ENCODE data around the gene C12orf60. TPM values are rescaled to one million over a fixed set of nuclear protein-coding genes. Genes with fewer than 3 reads are reported as not detected.

C12orf60 gene
- total and polyA plus RNA-seq, 2 of the 8 experiments (the other 6 are each of a cell fraction or from before 2014, with no cell fraction given): 1.2 to 1.5 TPM

DNA sequence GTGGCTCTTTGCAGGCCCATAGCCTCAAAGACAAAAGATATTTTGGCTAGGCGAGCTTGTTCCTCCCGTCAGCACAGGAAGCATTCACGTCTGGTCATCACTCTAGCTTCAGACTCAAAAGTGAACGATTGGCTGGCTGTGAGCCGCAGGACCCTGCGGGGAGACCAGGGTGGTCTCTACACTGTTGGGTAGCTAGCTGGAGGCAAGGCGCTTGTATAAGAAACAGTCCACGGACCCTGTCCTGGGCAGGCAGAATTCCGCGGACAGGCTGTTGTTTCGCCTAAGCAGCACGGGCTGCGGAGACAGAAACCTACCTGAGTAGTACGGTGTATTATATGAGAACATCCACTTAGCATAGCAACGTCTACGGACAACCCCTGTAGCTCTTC is 29.8 kb upstream of the C12orf60 start:
- H3K18ac ChIP-seq (ENCODE audit: extremely low read depth, low read length): peak overlapping the region; percentile 89
- H4K5ac ChIP-seq (ENCODE audit: insufficient read length, low read depth, low read length): peak overlapping the region; percentile 11
- ChIA-PET POLR2A (ENCODE audit: partially characterized antibody) (interaction anchor here (0.7 to 7.3 kb wide), 20 partner anchors 8 to 227 kb away, joined by 3 to 136 read pairs (median 6); partner anchors contain the start of genes C12orf60, GUCY2C and WBP11), CTCF (ENCODE audit: partially characterized antibody) (interaction anchor here (0.8 to 4.6 kb wide), 7 partner anchors 8 to 108 kb away, joined by 3 to 24 read pairs (median 3); no protein-coding TSS in a partner anchor)
- peak overlapping the region; percentile 90; the same call in 1 of the 2 replicates for H2BK15ac ChIP-seq (ENCODE audit: low read length)
- H2BK5ac ChIP-seq (ENCODE audit: low read depth, low read length): peak overlapping the region; percentile 91; the same call in 1 of the 2 replicates
- H4K91ac ChIP-seq (replicated peaks; ENCODE audit: insufficient read length, low read length): peak overlapping the region; percentile 70
- no peaks in the 10 kb centered on the region for H3K9me3 ChIP-seq (ENCODE audit: insufficient read depth in 2 of 2, low read depth in 1 of 2, low read length in 1 of 2)
- 70% methylated on average over 16 of the region's 16 CpGs; no CpG with 5 or more reads in 1 of the 2 experiments for WGBS, 2 experiments (ENCODE audit: extremely low coverage in 1 of 2, insufficient coverage in 1 of 2, insufficient read length in 1 of 2, insufficient replicate concordance in 2 of 2, low coverage in 1 of 2, low lambda C conversion rate in 2 of 2, missing lambda C conversion rate in 1 of 2)
- H3K23ac ChIP-seq (ENCODE audit: insufficient read length): no peak overlapping the region
- peaks cover 0 to 19% of the 10 kb centered on the region in 2 experiments; a peak in 2 of 4 replicates for H3K79me2 ChIP-seq (ENCODE audit: control insufficient read depth in 1 of 2, insufficient read depth in 2 of 2, low read length in 2 of 2)
- DNase-seq (ENCODE audit: low read depth in 1 of 2, low spot score in 2 of 2) (no peak), FAIRE-seq (no peak)
- no peaks in the 10 kb centered on the region for H3K79me1 ChIP-seq (ENCODE audit: low read depth, low read length)
- H2AK5ac ChIP-seq (ENCODE audit: low read depth, low read length): no peak overlapping the region
- peak overlapping the region in 1 of 4 experiments; percentile 64; a peak in 1 of 7 replicates for H3K9ac ChIP-seq (replicated peaks in 1 of 4; ENCODE audit: extremely low read depth in 1 of 4, low read depth in 3 of 4, low read length in 3 of 4)
- peaks cover 0 to 8% of the 10 kb centered on the region in 2 experiments for H4K20me1 ChIP-seq (replicated peaks in 1 of 2; ENCODE audit: control insufficient read depth in 1 of 2, insufficient read depth in 2 of 2, low read length in 2 of 2)
- H3K4me1 ChIP-seq (replicated peaks in 1 of 4; ENCODE audit: control insufficient read depth in 3 of 4, insufficient read depth in 4 of 4, low read length in 3 of 4): peaks cover 0 to 3% (median 0%) of the 10 kb centered on the region in 4 experiments; a peak in 1 of 7 replicates
- no peak overlapping the region; the same call in 1 of the 2 replicates for H3K27ac ChIP-seq (ENCODE audit: low read depth, low read length)
- no peak overlapping the region for H4K8ac ChIP-seq (ENCODE audit: extremely low read depth, insufficient read depth, low read length)
- no peaks in the 10 kb centered on the region for H3K27me3 ChIP-seq (replicated peaks in 1 of 4; ENCODE audit: control insufficient read depth in 3 of 4, extremely low read depth in 1 of 4, insufficient read depth in 3 of 4, low read length in 3 of 4)
- peak overlapping the region; percentile 29 for H2BK120ac ChIP-seq (replicated peaks; ENCODE audit: low read depth, low read length)
- peak overlapping the region; percentile 75 to 93 (median 86) for H3K4me3 ChIP-seq (ENCODE audit: extremely low read depth in 1 of 4, insufficient read depth in 2 of 4, low read depth in 3 of 4, low read length in 4 of 4)
- no peaks in the 10 kb centered on the region for H3K36me3 ChIP-seq (ENCODE audit: control insufficient read depth in 2 of 4, insufficient read depth in 4 of 4, low read length in 3 of 4)
- peak overlapping the region; percentile 38 to 76 for H3K4me2 ChIP-seq (ENCODE audit: insufficient read depth in 1 of 2, low read depth in 2 of 2, low read length in 2 of 2)
- no peak overlapping the region for H3K14ac ChIP-seq (ENCODE audit: insufficient read length)
- no peak overlapping the region for H2AFZ ChIP-seq (ENCODE audit: low read length)
- H3K56ac ChIP-seq (replicated peaks; ENCODE audit: insufficient read length, low read depth, low read length): no peak overlapping the region
- H3K23me2 ChIP-seq (ENCODE audit: low read depth, low read length): peaks cover 4% of the 10 kb centered on the region
- peak overlapping the region; percentile 62; the same call in 1 of the 2 replicates for H2BK20ac ChIP-seq (ENCODE audit: low read length)
- peak overlapping the region; percentile 89; the same call in 1 of the 2 replicates for H2BK12ac ChIP-seq (ENCODE audit: low read depth, low read length)
- no peak overlapping the region for H3K4ac ChIP-seq (replicated peaks; ENCODE audit: insufficient read length, low read depth, low read length)
- TF ChIP-seq, protein P1, sequence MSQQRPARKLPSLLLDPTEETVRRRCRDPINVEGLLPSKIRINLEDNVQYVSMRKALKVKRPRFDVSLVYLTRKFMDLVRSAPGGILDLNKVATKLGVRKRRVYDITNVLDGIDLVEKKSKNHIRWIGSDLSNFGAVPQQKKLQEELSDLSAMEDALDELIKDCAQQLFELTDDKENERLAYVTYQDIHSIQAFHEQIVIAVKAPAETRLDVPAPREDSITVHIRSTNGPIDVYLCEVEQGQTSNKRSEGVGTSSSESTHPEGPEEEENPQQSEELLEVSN (IDR thresholded peaks at IDR 0.05): no peak
- TF ChIP-seq RBBP5 (IDR thresholded peaks at IDR 0.05; ENCODE audit: borderline replicate concordance, low read depth, low read length): no peak
- TF ChIP-seq EZH2 (IDR thresholded peaks at IDR 0.05; ENCODE audit: low read depth, low read length, severe bottlenecking): no peak
- TF ChIP-seq EP300 (IDR thresholded peaks at IDR 0.05; ENCODE audit: borderline replicate concordance in 1 of 2, low read depth in 2 of 2, low read length in 2 of 2): no peak
- TF ChIP-seq, protein P2, sequence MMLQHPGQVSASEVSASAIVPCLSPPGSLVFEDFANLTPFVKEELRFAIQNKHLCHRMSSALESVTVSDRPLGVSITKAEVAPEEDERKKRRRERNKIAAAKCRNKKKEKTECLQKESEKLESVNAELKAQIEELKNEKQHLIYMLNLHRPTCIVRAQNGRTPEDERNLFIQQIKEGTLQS (IDR thresholded peaks at IDR 0.05; ENCODE audit: insufficient read depth, low read depth, low read length): no peak
- TF ChIP-seq TAF1 (IDR thresholded peaks at IDR 0.05; ENCODE audit: low read depth, low read length): no peak
- TF ChIP-seq CREB1 (IDR thresholded peaks at IDR 0.05): no peak
- TF ChIP-seq KDM1A (IDR thresholded peaks at IDR 0.05; ENCODE audit: borderline replicate concordance, low read length): no peak
- TF ChIP-seq CBX5 (IDR thresholded peaks at IDR 0.05; ENCODE audit: low read depth, low read length): no peak
- TF ChIP-seq PHF8 (conservative IDR thresholded peaks at IDR 0.05; ENCODE audit: low read depth, low read length): no peak
- TF ChIP-seq FOSL1 (IDR thresholded peaks at IDR 0.05; ENCODE audit: insufficient read depth, low read depth, low read length): no peak

Measured in H1 (cell line).